NCI-H2227 treated with DMSO at 0.1 percent for 48 hours (cell line): ENCODE results near the gene FANK1.
"Not testable (repeated sequence)": the region's sequence is repeated elsewhere in the genome, so short reads cannot be mapped to it uniquely, and the experiment has no call there.

ENCODE experiments used
- DNase-seq: peaks from one replicate; lab custom pipeline; 2025; lab: John Stamatoyannopoulos, UW

FANK1 gene

GRCh38 chr10:125928928-125929585 is 32.7 kb downstream of the FANK1 start:
- no peak for DNase-seq

- DNase-seq, result no peak
These were observed 33.3 kb downstream of the FANK1 start for GRCh38 chr10:125929618-125930017.

- no peak for DNase-seq
These were observed 37.3 kb downstream of the FANK1 start for GRCh38 chr10:125933693-125934092.

GRCh38 chr10:125936331-125936730 is 40.0 kb downstream of the FANK1 start:
- no peak for DNase-seq

GRCh38 chr10:125940515-125940914 is 44.2 kb downstream of the FANK1 start:
- DNase-seq, result no peak

- DNase-seq, result no peak
These were observed 54.9 kb downstream of the FANK1 start for GRCh38 chr10:125951290-125951689.

- DNase-seq, result no peak
These were observed 57.5 kb downstream of the FANK1 start for GRCh38 chr10:125953778-125954385.

- DNase-seq, result no peak
These were observed 59.4 kb downstream of the FANK1 start for GRCh38 chr10:125955766-125956165.

GRCh38 chr10:125961743-125962142 is 65.4 kb downstream of the FANK1 start:
- no peak for DNase-seq

GRCh38 chr10:125962200-125962599 is 65.8 kb downstream of the FANK1 start:
- DNase-seq, result no peak

- no peak for DNase-seq
These were observed 68.2 kb downstream of the FANK1 start for GRCh38 chr10:125964558-125964957.

GRCh38 chr10:125967533-125967932 is 71.2 kb downstream of the FANK1 start:
- no peak for DNase-seq

GRCh38 chr10:125970077-125970630 is 73.8 kb downstream of the FANK1 start:
- DNase-seq, result not testable (repeated sequence)

- DNase-seq, result no peak
These were observed 80.7 kb downstream of the FANK1 start for GRCh38 chr10:125976960-125977605.

- no peak for DNase-seq
These were observed 83.6 kb downstream of the FANK1 start for GRCh38 chr10:125979976-125980375.

GRCh38 chr10:125980521-125981035 is 84.2 kb downstream of the FANK1 start:
- no peak for DNase-seq

GRCh38 chr10:125982260-125982948 is 86.0 kb downstream of the FANK1 start:
- DNase-seq, result no peak

GRCh38 chr10:125983161-125983560 is 86.8 kb downstream of the FANK1 start:
- DNase-seq, result no peak

- no peak for DNase-seq
These were observed 87.3 kb downstream of the FANK1 start for GRCh38 chr10:125983656-125984055.

- no peak for DNase-seq
These were observed 88.0 kb downstream of the FANK1 start for GRCh38 chr10:125984346-125984745.

GRCh38 chr10:125984865-125985495 is 88.6 kb downstream of the FANK1 start:
- DNase-seq, result no peak
